ENCODE results near the gene LDLRAD3. TPM values are rescaled to one million over a fixed set of nuclear protein-coding genes. Genes with fewer than 3 reads are reported as not detected.

Gene LDLRAD3
- total and polyA plus RNA-seq, 10 donors: 1.5 to 9.6 (median 8.1) TPM

DNA sequence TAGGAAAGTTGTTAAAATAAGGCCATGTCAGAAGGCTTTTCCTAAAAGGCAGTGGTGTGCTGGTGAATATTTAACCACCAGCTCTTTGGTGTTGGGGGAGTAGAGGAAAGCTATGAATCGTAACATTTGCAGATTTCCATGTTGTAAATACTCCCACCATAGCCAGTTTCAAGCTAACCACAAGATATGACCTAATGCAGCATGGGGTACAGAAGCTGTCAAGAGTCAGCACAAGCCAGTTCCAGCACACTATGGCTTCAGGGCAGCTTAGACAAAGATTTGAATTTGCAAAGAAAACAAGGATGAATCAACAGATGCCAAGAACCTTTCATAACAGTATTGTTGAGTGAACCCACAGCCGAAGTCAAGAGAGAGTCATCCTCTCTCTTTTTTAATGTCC, 305.4 kb downstream of the LDLRAD3 start:
- WGBS, 5 donors: 47 to 77% (median 59%) methylated on average over 2 of the region's 2 CpGs
- intact Hi-C loops (cut with DNase I; ENCODE audit: low total_unique reads): no loop called here
- Histone ChIP-seq H3K9me3 (peaks cover 0 to 12% (median 0%) of the 10 kb centered on the region in 8 donors), H3K27ac (no peak overlapping the region), H3K4me3 (no peak overlapping the region), H3K4me1 (no peaks in the 10 kb centered on the region), H3K27me3 (replicated peaks in 1 of 7) (peaks cover 0 to 12% (median 0%) of the 10 kb centered on the region in 7 donors), H3K36me3 (no peaks in the 10 kb centered on the region)
- TF ChIP-seq CTCF (IDR thresholded peaks at IDR 0.05 in 8 of 11, conservative IDR thresholded peaks at IDR 0.05 in 3 of 11) (no peak), POLR2A (IDR thresholded peaks at IDR 0.05) (no peak), POLR2AphosphoS5 (IDR thresholded peaks at IDR 0.05) (no peak)
- DNase-seq: no peak

DNA sequence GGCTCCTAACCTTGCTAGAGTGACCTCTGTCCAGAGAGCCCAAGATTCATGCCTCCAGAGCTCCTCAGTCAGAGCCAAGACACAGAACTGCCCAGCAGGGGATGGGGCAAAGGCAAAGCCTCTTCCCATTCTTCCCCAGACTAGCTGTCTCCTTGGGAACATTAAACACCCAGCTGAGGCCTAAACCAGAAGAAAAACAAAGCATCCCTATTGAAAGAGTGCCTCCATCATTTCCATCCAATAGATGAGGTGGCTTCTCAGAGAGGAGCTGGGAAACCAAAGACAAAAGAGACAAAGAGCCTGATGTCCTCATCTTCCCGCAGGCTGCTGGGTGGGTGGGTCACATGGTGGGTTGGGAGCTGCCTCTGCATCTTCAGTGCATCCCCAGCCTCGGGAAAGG, 308.0 kb downstream of the LDLRAD3 start:
- intact Hi-C loops (cut with DNase I; ENCODE audit: low total_unique reads): no loop called here
- TF ChIP-seq POLR2A (IDR thresholded peaks at IDR 0.05) (no peak), POLR2AphosphoS5 (IDR thresholded peaks at IDR 0.05) (no peak), CTCF (IDR thresholded peaks at IDR 0.05 in 8 of 11, conservative IDR thresholded peaks at IDR 0.05 in 3 of 11) (no peak)

GRCh38 chr11:36253238-36253637, 309.4 kb downstream of the LDLRAD3 start:
- Histone ChIP-seq H3K9me3 (peaks cover 0 to 20% (median 5%) of the 10 kb centered on the region in 8 donors), H3K4me3 (no peak overlapping the region), H3K27ac (no peak overlapping the region), H3K36me3 (no peaks in the 10 kb centered on the region), H3K27me3 (replicated peaks in 1 of 7) (peaks cover 0 to 14% (median 0%) of the 10 kb centered on the region in 7 donors), H3K4me1 (no peaks in the 10 kb centered on the region)
- no peak for TF ChIP-seq CTCF (IDR thresholded peaks at IDR 0.05 in 8 of 11, conservative IDR thresholded peaks at IDR 0.05 in 3 of 11)
- TF ChIP-seq POLR2A (IDR thresholded peaks at IDR 0.05): no peak
- no peak for TF ChIP-seq POLR2AphosphoS5 (IDR thresholded peaks at IDR 0.05)
- intact Hi-C loops (cut with DNase I; ENCODE audit: low total_unique reads): no loop called here
- no peak for DNase-seq
- 54 to 75% (median 60%) methylated on average over 5 of the region's 5 CpGs for WGBS, 5 donors

More for the DNA sequence above, 308.0 kb downstream of the LDLRAD3 start:
- Histone ChIP-seq H3K36me3 (no peaks in the 10 kb centered on the region), H3K27me3 (replicated peaks in 1 of 7) (peaks cover 0 to 12% (median 0%) of the 10 kb centered on the region in 7 donors), H3K27ac (no peak overlapping the region), H3K4me3 (no peak overlapping the region), H3K9me3 (peaks cover 0 to 20% (median 5%) of the 10 kb centered on the region in 8 donors), H3K4me1 (no peaks in the 10 kb centered on the region)
- WGBS, 5 donors: 66 to 82% (median 68%) methylated on average over 2 of the region's 2 CpGs
- DNase-seq: no peak

DNA sequence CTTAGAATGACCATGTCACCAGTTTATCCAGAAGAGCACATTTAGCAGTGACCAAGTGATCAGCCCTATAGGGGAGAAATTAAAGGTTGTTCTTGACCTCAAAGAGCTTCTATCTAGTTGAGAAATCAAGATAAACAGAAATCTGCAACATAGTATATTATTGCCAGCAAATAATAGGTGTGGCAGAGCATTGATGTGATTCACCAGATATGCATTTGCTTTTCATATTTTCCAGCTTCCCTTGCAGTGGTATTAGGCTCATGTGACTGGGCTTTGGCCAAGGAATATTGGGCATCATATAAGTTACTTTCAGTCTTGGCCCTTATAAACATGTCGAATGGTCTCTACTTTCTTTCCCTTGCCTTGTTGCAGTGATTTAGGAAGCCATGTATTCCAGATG, 310.9 kb downstream of the LDLRAD3 start:
- no peak for DNase-seq
- peaks cover 0 to 3% (median 0%) of the 10 kb centered on the region in 6 donors for H3K4me1 ChIP-seq
- H3K27me3 ChIP-seq (replicated peaks in 1 of 7): peaks cover 0 to 24% (median 0%) of the 10 kb centered on the region in 7 donors
- H3K27ac ChIP-seq: no peak overlapping the region
- H3K4me3 ChIP-seq: no peak overlapping the region
- WGBS, 5 donors: 80 to 98% (median 84%) methylated on average over 1 of the region's 1 CpG
- intact Hi-C loops (cut with DNase I; ENCODE audit: low total_unique reads): no loop called here
- TF ChIP-seq POLR2A (IDR thresholded peaks at IDR 0.05) (no peak), CTCF (IDR thresholded peaks at IDR 0.05 in 8 of 11, conservative IDR thresholded peaks at IDR 0.05 in 3 of 11) (no peak), POLR2AphosphoS5 (IDR thresholded peaks at IDR 0.05) (no peak)
- peaks cover 0 to 20% (median 5%) of the 10 kb centered on the region in 8 donors for H3K9me3 ChIP-seq
- H3K36me3 ChIP-seq: no peaks in the 10 kb centered on the region

Measured in spleen (tissue), 11 donors.